GM19043 (cell line): ENCODE results near the gene PAFAH1B2.
A peak's percentile ranks its signal among the peaks of the same experiment; 100 is the strongest.
"Not testable (repeated sequence)": the region's sequence is repeated elsewhere in the genome, so short reads cannot be mapped to it uniquely, and the experiment has no call there.

Source experiments
- ATAC-seq: cut with Tn5 transposase; IDR thresholded peaks from one replicate; pipeline ENCODE4 v1.9.1; 2021; ENCODE audit warnings: low read depth; ENCODE audit not compliant: unreplicated experiment

PAFAH1B2 gene

GRCh38 chr11:117126223-117126965, 17.7 kb upstream of the PAFAH1B2 start:
- ATAC-seq = no peak

- no peak for ATAC-seq
Measured at GRCh38 chr11:117127171-117127901, 16.8 kb upstream of the PAFAH1B2 start.

DNA sequence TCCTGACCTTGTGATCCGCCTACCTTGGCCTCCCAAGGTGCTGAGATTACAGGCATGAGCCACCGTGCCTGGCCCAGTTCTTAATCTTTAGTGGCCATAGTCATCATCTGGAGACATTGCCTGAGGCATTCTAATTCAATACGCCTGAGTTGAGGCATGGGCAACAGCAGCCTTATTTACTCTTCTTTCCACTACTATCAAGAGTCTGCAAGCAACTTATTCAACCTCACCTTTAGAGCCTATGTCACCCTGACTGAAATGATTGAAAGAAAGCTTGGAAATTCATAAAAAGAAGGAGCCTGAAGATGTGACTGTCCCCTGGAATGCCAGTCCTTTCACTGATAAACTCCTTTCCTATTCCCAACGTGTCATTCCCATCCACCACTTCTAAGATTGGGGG, 15.8 kb upstream of the PAFAH1B2 start:
- ATAC-seq = no peak

DNA sequence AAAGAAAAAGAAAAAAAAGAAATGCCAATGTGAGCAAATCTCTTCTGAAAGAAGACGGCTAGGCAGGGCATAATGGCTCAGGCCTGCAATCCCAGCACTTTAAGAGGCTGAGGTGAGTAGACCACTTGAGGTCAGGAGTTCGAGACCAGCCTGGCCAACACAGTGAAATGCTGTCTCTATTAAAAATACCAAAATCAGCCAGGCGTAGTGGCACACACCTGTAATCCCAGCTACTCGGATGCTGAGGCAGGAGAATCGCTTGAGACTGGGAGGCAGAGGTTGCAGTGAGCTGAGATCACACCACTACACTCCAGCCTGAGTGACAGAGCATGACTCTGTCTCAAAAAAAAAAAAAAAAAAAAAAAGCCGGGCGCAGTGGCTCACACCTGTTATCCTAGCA, 13.7 kb upstream of the PAFAH1B2 start:
- ATAC-seq = not testable (repeated sequence)

- no peak for ATAC-seq
Measured at GRCh38 chr11:117130879-117131278, 13.2 kb upstream of the PAFAH1B2 start.

GRCh38 chr11:117134431-117134830, 9.7 kb upstream of the PAFAH1B2 start:
- no peak for ATAC-seq

GRCh38 chr11:117134979-117135378, 9.1 kb upstream of the PAFAH1B2 start:
- not testable (repeated sequence) for ATAC-seq

GRCh38 chr11:117137223-117138086, 6.6 kb upstream of the PAFAH1B2 start:
- ATAC-seq = not testable (repeated sequence)

DNA sequence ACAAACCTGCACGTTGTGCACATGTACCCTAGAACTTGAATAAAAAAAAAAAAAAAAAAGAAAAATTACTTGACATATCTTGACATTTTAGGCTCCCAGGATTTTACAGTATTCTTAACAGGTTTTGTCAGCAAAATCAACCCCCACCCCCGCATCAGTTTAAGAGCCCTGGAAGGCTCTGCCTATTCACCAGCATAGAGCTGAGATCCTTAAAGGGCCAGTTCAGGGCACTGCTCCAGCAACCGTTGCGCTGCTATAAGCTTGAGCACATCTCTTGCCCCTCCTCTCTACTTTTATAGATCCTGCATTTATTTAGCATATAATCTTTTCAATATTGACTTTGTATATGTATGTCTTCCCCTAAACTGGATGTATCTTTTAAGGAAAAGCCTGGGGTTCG, 697 bp upstream of the PAFAH1B2 start:
- ATAC-seq = no peak

GRCh38 chr11:117144477-117145392, 648 bp downstream of the PAFAH1B2 start:
- ATAC-seq = peak; percentile 36

DNA sequence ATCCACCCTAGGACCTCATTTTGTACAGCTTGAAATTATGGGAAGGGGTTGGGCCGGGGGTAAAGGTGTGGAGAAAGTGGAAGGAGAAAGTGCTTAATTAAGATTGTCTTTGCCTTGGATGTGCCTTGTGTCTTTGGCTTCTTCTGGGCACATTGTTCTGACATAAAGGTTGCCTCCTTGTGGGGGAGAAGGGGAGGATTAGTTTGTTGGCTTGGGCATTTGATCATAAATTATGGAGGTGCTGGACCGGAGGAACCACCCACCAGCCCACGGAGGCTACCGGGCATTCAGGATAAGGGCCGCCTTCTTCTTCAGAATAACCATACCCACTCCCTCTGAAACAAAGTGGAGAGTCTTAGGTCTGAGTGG, 1.3 kb downstream of the PAFAH1B2 start:
- no peak for ATAC-seq

DNA sequence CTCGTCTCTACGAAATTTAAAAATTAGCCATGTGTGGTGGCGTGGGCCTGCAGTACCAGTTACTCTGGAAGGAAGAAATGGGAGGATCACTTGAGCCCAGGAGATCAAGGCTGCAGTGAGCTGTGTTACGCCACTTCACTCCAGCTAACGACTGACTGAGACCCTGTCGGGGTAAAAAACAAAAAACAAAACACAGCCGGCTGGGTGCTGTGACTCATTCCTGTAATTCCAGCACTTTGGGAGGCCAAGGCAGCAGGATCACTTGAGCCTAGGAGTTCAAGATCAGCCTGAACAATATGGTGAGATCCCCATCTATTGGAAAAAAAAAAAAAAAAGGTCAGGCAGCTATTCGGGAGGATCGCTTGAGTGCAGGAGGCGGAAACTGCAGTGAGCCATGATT, 2.4 kb downstream of the PAFAH1B2 start:
- ATAC-seq = no peak

DNA sequence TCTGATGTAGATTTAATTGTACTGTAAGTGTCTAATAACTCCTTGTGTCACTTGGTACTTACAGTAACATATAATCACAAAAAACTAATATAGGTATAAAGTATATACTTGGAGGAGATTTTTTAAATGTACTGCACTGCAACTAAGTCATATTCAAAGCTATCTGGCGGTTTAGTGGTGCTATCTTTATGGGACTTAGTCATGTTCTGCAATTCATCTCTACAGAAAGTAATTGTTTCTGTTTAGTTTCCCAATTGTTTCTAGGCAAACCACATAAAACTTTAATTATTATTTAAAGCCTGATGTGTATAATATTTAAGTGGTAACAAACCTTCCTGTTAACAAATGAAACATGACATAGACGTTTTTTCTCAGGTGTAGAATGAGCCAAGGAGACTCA, 8.0 kb downstream of the PAFAH1B2 start:
- no peak for ATAC-seq

- no peak for ATAC-seq
Measured at GRCh38 chr11:117154468-117154867, 10.4 kb downstream of the PAFAH1B2 start.

- no peak for ATAC-seq
Measured at GRCh38 chr11:117157507-117157906, 13.4 kb downstream of the PAFAH1B2 start.

- no peak for ATAC-seq
Measured at GRCh38 chr11:117159892-117160291, 15.8 kb downstream of the PAFAH1B2 start.

DNA sequence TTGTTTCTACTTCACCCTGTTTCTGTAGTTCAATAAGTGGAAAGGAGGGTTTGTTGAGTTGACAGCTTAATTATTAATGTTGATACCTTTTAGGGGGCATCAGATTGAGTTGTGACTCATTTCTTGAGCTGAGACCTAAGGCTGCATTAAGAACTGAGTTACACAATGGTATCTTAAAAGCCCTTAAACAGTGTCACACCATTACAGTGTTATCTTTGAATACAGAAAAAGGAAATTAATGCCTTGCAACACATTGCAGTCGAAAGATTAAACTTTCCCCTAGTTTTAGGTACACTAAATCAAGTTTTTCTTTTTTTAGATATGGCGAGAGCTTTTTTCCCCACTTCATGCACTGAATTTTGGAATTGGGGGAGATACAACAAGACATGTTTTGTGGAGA, 16.7 kb downstream of the PAFAH1B2 start:
- peak; percentile 36 for ATAC-seq

DNA sequence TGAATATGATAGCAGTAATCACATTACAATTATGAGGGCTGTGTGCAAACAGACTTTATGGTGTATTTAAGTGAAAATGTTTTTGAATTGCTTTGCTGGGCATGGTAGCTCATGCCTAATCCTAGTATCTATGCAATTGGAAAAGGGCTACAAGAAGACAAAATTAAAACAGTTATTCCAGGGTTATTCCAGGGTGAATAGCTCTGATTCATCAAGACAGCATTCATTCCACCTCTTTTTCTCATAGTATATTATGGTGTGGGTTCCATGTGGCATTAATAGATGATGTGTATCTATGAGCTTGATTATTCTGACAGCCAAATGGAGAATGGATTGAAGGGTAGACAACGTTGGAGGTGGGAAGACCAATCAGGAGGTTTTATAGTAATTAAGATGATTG, 22.4 kb downstream of the PAFAH1B2 start:
- ATAC-seq = no peak

- no peak for ATAC-seq
Measured at GRCh38 chr11:117169736-117170135, 25.6 kb downstream of the PAFAH1B2 start.

DNA sequence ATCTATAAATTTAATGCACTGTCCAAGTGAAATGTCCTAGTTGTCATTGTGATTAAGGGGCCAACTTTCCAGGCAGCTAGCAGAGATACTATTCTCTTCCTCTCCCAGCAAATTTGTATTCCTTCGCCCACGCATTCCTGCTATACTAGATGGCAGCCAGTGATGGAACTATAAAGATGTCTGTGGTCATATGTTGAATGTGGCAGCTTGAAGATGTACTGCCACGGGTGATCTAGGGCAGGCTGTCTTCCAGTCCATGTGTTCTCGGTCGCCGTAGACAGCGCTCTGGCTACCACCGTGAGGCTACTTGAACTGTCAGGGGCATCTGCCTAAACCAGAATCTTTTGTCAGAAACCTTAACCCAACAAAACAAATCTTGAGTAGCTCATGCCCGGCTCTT, 26.1 kb downstream of the PAFAH1B2 start:
- ATAC-seq = no peak
